Measurements from ENCODE around the gene CHPT1.

Gene CHPT1

GRCh38 chr12:101763246-101763931 is 65.9 kb downstream of the CHPT1 start:
- no peak for DNase-seq (ENCODE audit: low read depth, low spot score)

- DNase-seq (ENCODE audit: low read depth, low spot score): no peak
Measured at GRCh38 chr12:101764051-101764792, 66.8 kb downstream of the CHPT1 start.

GRCh38 chr12:101767537-101767936 is 70.1 kb downstream of the CHPT1 start:
- no peak for DNase-seq (ENCODE audit: low read depth, low spot score)

- DNase-seq (ENCODE audit: low read depth, low spot score): no peak
Measured at GRCh38 chr12:101768781-101769180, 71.3 kb downstream of the CHPT1 start.

GRCh38 chr12:101769865-101770264 is 72.4 kb downstream of the CHPT1 start:
- DNase-seq (ENCODE audit: low read depth, low spot score): no peak

- DNase-seq (ENCODE audit: low read depth, low spot score): no peak
Measured at GRCh38 chr12:101772012-101772775, 74.8 kb downstream of the CHPT1 start.

- DNase-seq (ENCODE audit: low read depth, low spot score): peak; percentile 44
Measured at GRCh38 chr12:101773650-101774162, 76.3 kb downstream of the CHPT1 start.

- DNase-seq (ENCODE audit: low read depth, low spot score): no peak
Measured at GRCh38 chr12:101775816-101776215, 78.4 kb downstream of the CHPT1 start.

GRCh38 chr12:101777485-101777884 is 80.0 kb downstream of the CHPT1 start:
- DNase-seq (ENCODE audit: low read depth, low spot score): no peak

- no peak for DNase-seq (ENCODE audit: low read depth, low spot score)
Measured at GRCh38 chr12:101777978-101778377, 80.5 kb downstream of the CHPT1 start.

Data from activated CD4-positive, CD25-positive, alpha-beta regulatory T cell treated with anti-CD3 and anti-CD28 coated beads, Interleukin-2, amount 50 U/mL, for 16 hours (primary cell).